NOMO-1 treated with DMSO at 0.1 percent for 48 hours (cell line): ENCODE results near the gene EIF3F.
A peak's percentile ranks its signal among the peaks of the same experiment; 100 is the strongest.

Source experiments
- DNase-seq: peaks from one replicate; lab custom pipeline; 2025; ENCODE audit not compliant: unreplicated experiment; lab: John Stamatoyannopoulos, UW

The EIF3F gene

DNA sequence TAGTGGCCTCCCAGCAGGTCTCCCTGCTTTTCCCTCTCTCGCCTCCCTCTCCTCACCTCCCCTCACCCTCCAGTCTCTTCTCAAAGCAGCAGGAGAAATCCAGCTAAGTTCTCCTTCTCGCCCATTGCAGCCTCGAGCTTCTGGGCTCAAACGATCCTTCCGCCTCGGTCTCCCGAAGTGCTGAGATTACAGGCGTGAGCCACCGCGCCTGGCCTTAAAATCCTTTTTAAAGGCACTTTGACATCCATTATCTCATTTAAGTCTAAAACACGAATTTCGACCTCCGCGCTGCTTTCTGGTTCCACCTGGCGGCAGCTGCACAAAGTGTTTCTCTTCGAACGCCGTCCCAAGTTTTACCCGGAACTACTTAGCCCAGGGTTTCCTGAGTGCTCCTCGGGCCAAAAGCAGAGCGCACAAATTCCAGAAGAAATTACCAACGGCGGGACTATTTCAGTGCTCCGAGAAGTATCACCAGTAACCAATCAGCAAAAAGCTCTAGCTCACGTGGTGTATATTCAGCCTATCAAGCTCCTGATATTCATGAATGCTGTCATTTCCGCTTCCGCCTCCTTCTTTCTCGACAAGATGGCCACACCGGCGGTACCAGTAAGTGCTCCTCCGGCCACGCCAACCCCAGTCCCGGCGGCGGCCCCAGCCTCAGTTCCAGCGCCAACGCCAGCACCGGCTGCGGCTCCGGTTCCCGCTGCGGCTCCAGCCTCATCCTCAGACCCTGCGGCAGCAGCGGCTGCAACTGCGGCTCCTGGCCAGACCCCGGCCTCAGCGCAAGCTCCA lies at the start of gene EIF3F:
Gene EIF3F, plus strand, starts transcription at position 570 of the 792 bp plus-strand sequence. Its CDS starts 16 bp downstream, at position 586.
- DNase-seq, result peak; percentile 99

- DNase-seq, result no peak
Observed at GRCh38 chr11:7941146-7941545, 46.0 kb upstream of the EIF3F start.

DNA sequence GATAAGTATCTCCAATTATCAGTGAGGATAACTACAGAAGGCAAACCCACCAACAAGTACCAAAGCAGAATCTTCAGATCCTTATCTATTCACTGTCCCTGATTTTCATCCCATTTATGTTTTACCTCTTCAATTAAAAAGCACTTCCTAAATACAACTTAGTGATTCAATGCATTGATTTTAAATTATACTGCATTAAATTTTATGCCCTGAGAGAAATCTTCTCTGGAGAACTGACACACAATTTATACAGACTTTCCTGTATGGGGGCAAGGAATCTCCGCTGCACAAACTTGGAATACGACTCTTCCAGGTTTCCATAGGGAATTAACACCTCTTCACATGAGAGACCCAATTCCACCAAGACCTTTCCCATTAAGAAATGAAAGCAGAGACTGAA lies 45.5 kb upstream of the EIF3F start, which contains the start of gene OR10A3:
Gene OR10A3, minus strand, starts transcription at position 101 of the 400 bp plus-strand sequence. CDS start 2,188 bp downstream, outside the sequence.
- no peak for DNase-seq

DNA sequence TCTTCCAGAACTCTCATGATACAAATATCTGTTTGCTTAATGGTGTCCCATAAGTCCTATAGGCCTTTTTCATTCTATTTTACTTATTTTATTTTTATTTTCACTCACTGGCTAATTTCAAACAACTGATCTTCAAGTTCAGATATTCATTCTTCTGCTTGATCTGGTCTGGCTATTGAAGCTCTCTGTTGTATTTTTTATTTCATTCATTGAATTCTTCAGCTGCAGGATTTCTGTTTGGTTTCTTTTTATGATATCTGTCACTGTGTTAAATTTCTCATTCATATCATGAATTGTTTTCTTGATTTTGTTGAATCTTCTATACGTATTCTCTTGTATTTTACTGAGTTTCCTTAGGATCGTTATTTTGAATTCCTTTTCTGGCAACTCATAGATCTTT lies 43.0 kb upstream of the EIF3F start:
- no peak for DNase-seq

DNA sequence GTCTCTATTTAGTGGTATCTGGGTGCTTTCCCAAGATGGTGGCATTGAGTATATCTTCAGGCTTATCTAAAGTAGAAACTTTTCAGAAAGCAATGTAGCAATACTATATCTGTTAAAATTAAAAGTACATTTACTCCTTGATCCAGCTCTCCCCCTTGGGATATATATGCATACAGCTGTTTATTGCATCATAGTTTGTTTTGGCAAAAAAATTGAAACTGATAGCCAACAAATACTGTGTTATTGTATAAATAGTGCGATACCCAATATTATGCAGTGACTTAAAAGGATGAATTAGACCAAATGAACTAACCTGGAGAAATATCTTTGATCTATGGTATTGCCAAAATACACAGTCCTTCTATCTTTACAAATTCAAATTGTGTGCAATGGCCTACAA lies 37.2 kb upstream of the EIF3F start:
- DNase-seq, result no peak

DNA sequence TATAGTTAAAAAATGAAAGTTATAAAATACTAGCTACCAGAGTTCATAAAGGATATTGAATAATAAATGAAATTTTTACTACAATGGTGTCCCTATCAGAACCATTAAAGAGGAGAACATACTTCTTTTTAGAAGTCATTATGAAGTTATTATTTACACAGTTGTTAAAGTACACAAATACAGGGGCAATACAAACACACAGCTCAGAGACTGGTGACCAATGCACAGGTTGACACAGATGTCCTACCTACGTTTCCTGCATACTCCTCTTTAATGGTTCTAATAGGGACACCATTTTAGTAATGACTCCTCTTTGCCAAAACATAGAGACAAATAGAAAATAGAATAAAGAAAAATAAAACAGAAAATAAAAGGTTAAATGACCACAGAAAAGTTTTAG lies 31.9 kb upstream of the EIF3F start:
- no peak for DNase-seq

DNA sequence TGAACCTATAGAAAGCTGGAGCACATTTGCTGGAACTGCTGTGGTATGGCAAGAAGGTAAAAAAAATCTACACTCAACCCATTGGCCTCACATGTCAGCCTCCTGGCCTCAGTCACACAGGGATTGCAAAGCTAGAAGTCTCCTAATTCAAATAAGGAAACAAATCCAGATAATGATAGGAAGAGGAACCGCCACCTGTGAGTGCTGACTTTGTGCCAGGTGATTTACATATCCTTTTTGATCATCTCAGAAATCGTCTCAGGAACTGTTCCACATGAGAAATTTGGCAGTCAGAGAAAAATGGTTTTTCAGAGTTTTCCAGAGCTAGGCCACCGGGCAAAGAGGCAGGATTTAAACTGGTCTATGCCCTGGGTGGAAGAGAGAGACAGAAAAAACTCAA lies 22.9 kb upstream of the EIF3F start:
- DNase-seq, result no peak

GRCh38 chr11:7964873-7965272 lies 22.3 kb upstream of the EIF3F start:
- DNase-seq, result no peak

DNA sequence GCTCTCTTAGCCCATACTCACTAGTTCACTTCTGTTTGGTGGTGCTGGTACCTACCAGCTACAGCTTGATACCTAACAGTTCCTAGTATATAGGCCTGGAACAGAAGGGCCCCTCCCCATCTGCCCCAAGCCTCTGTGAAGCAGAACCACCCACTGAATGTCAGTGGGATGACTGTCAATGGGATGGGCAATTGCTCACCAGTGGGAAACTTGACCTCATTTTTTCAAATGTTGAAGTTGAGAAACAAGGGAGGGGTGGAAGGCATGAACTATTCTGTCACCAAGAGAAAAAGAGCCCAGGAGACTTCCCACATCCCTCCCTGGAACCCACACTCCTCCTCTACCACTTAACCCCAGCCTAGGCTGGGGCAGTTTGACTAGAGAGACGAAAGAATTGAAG lies 21.8 kb upstream of the EIF3F start, which contains the start of gene NLRP10:
Gene NLRP10, minus strand, starts transcription at position 62 of the 400 bp plus-strand sequence. CDS start 1,952 bp downstream, outside the sequence.
- no peak for DNase-seq

GRCh38 chr11:7967097-7967496 lies 20.0 kb upstream of the EIF3F start:
- no peak for DNase-seq

- no peak for DNase-seq
Observed at GRCh38 chr11:7967826-7968225, 19.3 kb upstream of the EIF3F start.

DNA sequence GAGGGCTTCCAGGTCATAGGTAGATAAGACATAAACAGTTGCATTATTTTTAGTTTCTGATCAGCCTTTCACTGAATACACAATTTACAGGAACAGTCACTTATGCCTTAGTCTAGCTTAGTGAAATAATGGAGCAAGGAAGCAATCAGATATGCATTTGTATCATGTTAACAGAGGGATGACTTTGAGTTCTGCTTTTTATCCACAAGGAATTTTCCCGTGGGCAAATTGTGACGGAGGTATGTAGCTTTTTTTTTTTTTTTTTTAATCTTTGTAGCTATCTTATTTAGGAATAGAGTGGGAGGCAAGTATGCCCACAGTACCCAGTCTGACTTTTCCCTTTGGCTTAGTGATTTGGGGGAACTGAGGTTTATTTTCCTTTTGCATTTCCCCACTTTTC lies 18.5 kb upstream of the EIF3F start:
- no peak for DNase-seq

DNA sequence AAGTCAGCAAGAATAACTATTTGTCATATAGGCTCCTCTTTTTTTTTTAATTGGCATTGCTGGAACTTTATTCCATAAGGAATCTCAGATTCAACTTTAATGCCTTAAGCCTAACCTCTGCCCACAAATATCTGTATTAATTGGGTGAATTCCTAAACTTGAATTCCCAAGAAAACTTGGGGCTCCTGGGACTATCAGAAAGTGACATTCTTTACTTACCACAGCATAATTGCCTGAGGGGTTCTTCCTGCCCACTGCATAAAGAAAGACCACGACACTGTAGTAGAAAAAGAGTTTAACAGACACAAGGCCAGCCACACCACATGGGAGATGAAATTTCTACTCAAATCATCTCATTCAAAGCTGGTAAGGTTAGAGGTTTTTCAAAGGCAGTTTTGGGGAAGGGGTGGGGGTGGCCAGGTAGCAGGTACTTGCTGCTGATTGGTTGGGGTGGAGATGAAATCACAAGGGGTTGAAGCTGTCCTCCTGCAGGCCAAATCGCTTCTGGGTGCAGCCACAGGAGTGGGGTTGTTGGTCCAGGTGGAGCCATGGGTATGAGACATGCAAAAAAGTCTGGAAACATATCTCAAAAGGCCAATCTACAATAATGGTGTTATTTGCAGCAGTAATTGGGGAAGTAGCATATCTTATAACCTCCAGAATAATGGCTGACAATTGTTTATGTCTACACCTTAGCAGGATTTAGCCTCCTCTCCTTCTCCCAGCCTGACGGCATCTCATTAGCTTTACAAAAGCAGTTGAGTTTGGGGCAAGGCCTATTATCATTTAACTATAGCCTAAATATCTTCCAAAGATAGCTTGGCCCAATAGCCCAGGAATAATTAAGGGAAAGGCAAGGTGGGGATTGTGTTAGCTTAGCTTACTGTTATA lies 17.1 kb upstream of the EIF3F start:
- DNase-seq, result no peak

DNA sequence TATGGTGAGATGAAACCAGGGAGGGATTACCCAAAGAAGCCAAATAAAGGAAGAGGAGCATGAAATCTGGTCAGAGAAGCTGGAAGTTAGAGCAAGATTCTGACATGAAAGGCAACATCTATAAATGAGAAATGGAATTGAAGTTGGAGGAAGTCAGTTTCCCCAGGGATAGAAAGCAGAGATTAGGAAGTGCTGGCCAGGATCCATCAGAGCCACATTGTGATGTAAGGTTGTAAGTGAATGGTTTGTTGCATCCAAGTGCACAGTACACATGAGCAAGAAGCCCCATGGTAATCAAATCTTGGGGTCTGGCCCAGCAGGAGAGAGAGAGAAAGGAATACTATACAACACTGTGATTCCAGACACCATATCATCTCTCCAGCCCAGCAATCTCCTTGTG lies 15.3 kb upstream of the EIF3F start:
- no peak for DNase-seq

DNA sequence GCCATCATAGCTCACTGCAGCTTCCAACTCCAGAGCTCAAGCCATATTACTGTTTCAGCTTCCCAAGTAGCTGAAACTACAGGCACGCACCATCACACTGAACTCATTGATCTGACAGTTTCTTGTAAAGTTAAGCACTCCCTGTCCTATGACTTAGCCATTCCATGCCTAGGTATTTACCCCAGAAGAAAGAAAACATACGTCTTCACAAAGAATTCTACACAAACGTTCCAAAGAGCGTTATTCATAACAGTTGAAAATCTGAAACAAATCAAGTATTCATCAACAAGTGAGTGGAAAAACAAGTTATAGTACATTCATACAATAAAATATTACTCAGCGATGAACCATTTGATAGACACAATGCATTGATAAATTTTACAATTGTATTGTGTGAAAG lies 14.1 kb upstream of the EIF3F start:
- DNase-seq, result no peak

DNA sequence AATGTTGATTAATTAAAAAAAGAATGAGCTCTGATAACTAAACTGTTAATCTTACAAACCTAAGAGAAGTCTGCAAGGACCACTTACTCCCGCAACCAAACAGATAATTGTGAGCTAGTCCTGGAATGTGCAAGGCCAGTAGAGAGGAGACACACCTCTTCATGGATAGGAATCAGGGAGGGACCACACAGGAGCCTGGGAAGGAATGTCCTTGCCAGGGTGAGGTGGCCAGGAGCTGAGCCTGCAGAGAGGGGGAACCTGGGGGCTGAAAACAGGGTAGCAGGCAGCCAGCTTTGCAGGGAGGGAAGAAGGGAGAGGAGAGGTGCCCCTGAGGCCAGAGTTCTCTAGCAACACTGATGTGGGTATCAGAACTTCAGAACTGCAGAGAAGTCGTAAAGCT lies 12.5 kb upstream of the EIF3F start:
- DNase-seq, result no peak

GRCh38 chr11:7977232-7977917 lies 9.8 kb upstream of the EIF3F start:
- DNase-seq, result peak; percentile 0

DNA sequence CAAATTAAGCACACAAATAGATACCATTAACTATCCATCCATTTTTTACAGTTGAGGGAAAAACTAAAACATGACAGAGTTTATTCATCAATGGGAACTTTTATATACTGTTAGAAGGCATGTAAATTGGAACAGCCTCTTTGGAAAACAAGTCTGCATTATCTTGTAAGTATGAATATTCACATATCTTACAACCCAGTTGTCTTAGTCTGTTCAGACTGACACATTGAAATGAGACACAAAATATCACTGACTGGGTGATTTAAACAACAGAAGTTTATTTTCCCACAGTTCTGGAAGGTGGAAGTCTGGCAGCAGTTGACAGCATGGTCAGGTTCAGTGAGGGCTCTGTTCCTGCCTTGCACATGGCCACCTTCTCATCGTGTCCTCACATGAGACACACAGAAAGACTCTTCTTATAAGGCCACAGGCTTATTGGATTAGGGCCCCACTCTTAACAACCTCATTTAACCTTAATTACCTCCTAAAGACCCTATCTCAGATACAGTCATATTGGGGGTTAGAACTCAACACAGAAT lies 5.4 kb upstream of the EIF3F start:
- DNase-seq, result no peak

DNA sequence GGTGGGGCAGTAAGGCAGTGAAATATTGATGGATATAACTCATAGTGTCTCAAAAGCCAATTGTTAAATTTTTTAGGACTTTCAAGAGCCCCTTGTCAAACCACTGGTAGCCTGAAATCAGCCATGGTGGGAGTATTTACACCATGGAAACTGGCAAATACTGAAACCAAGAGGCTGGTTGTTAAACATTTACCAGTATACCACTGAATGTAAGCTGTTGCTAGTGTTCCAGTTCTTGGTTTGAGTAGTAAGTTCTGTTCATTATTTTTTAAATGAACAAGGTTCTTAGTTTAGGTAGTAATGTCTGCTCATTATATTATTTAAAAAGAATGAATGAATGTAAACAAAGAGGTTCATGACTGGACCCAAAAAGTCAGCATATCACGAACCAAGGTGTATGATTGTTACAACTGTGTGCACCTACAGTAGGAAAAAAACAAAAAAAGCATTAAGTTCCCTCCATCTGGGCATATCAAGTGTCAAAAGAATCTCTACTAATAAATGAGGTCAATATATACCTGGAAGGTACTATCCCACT lies 4.5 kb upstream of the EIF3F start:
- DNase-seq, result no peak

DNA sequence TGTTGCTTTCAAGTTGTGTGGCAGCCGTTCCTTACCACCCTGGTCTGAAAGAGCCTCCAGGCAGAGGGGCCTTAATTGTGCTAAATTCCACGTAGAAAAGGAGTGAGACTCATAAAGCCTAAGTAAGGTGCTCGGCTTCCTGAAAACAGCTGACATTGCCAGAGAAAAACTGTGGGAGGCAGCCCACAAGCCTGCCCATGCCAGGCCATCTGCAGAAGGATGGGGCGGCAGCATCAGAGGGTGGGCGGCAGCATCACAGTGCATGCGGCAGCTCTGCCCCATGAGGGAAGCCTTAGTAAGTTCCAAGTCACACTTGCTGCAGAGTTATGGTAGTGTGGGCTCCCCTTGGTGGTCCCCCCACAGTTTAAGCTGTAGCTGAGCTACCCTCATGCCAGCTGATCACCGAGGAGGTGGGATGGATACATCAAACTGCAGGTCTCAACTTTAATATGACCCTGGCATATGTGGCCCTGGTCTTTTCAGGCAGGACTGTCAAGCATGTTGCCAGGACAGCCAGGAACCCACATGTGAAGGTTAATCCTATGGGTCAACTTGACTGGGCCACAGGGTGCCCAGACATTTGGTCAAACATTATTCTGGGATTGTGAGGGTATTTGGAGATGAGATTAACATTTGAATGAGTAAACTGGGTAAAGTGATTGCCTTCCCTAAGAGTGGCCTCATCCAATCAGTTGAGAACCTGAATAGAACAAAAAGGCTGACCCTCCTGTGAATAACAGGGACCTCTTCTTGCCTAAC lies 3.1 kb upstream of the EIF3F start:
- DNase-seq, result no peak
